SK-N-SH (cell line): Measurements from ENCODE around the gene NTNG2. TPM values are rescaled to one million over a fixed set of nuclear protein-coding genes. Genes with fewer than 3 reads are reported as not detected.

Experiments used
- CTCF ChIA-PET: fragments of 300-600, 350-600 bp; formaldehyde crosslinking; extraction: SDS; loops from one replicate; lab custom pipeline; 2021; lab: Yijun Ruan, JAX
- POLR2A ChIA-PET: fragments of 350-600 bp; sonication (Branson Sonifier 250); formaldehyde crosslinking; extraction: SDS; loops from one replicate; lab custom pipeline; 2020; ENCODE audit warnings: antibody characterized with exemption, inconsistent platforms; lab: Yijun Ruan, JAX
- DNase-seq: peaks from one replicate; pipeline ENCODE4 v3.0.0; 2012
- H2AFZ ChIP-seq: fragments of 200-600 bp; sonication (generic); 2 replicates; pipeline ENCODE4 v1.8.1; 2016; ENCODE audit warnings: antibody characterized with exemption, mild to moderate bottlenecking, low read depth
- H3F3A ChIP-seq: fragments of 200-600 bp; sonication (generic); replicated peaks from 2 replicates; pipeline ENCODE3; 2016; ENCODE audit warnings: antibody characterized with exemption, mild to moderate bottlenecking; ENCODE audit not compliant: insufficient read depth
- H3K27ac ChIP-seq, 2 experiments: fragments of 200-500 bp in 1 of 2; fragments of 200-600 bp in 1 of 2; sonication (Bioruptor generic) in 1 of 2; sonication (generic), shearing (Covaris generic) in 1 of 2; 2 replicates each; pipeline versions ENCODE4 v1.5.1 to v1.6.1; 2014 to 2016; ENCODE audit warnings: low read depth in 2 of 2, inconsistent platforms in 1 of 2, low read length in 1 of 2, mild to moderate bottlenecking in 1 of 2, mixed read lengths in 1 of 2
- H3K27me3 ChIP-seq: fragments of 200-600 bp; sonication (generic), shearing (Covaris generic); 2 replicates; pipeline ENCODE4 v1.6.1; 2016; ENCODE audit warnings: mixed run types; ENCODE audit not compliant: insufficient read depth
- H3K36me3 ChIP-seq, 2 experiments: fragments of 200-500 bp in 1 of 2; fragments of 200-600 bp in 1 of 2; sonication (Bioruptor generic) in 1 of 2; sonication (generic) in 1 of 2; replicated peaks in 1 of 2; 2 replicates each; pipeline versions ENCODE3 to v1.5.1; 2014 to 2016; ENCODE audit warnings: low read length in 1 of 2, mild to moderate bottlenecking in 1 of 2; ENCODE audit not compliant: insufficient read depth in 2 of 2, control insufficient read depth in 1 of 2
- H3K4me1 ChIP-seq, 2 experiments: fragments of 200-500 bp in 1 of 2; fragments of 200-600 bp in 1 of 2; sonication (Bioruptor generic) in 1 of 2; sonication (generic), shearing (Covaris generic) in 1 of 2; 2 replicates each; pipeline versions ENCODE4 v1.5.1 to v1.6.1; 2014 to 2016; ENCODE audit warnings: low read depth in 1 of 2, low read length in 1 of 2, mixed run types in 1 of 2; ENCODE audit not compliant: insufficient read depth in 2 of 2, control insufficient read depth in 1 of 2
- H3K4me2 ChIP-seq: fragments of 200-600 bp; sonication (generic), shearing (Covaris generic); 2 replicates; pipeline ENCODE4 v1.6.1; 2017; ENCODE audit warnings: mixed run types
- H3K4me3 ChIP-seq, 2 experiments: fragments of 200-500 bp in 1 of 2; fragments of 200-600 bp in 1 of 2; sonication (Bioruptor generic) in 1 of 2; sonication (generic), shearing (Covaris generic) in 1 of 2; 2 replicates each; pipeline versions ENCODE4 v1.5.1 to v1.8.1; 2014 to 2016; ENCODE audit warnings: low read depth in 2 of 2, inconsistent platforms in 1 of 2, low read length in 1 of 2, mild to moderate bottlenecking in 1 of 2, mixed read lengths in 1 of 2, moderate library complexity in 1 of 2
- H3K79me2 ChIP-seq: fragments of 200-600 bp; sonication (generic); 2 replicates; pipeline ENCODE4 v1.8.1; 2017; ENCODE audit warnings: mild to moderate bottlenecking; ENCODE audit not compliant: insufficient read depth
- H3K9ac ChIP-seq: fragments of 200-600 bp; sonication (generic); 2 replicates; pipeline ENCODE4 v1.6.1; 2017; ENCODE audit warnings: mixed run types
- H3K9me2 ChIP-seq: fragments of 200-600 bp; sonication (generic); 2 replicates; pipeline ENCODE4 v1.6.1; 2017; ENCODE audit warnings: mixed run types
- H3K9me3 ChIP-seq: fragments of 200-600 bp; sonication (generic); 2 replicates; pipeline ENCODE4 v1.6.1; 2017; ENCODE audit warnings: mixed run types, mild to moderate bottlenecking, moderate library complexity
- H4K20me1 ChIP-seq: fragments of 200-600 bp; sonication (generic); 2 replicates; pipeline ENCODE4 v1.6.1; 2017; ENCODE audit warnings: mild to moderate bottlenecking, mixed run types; ENCODE audit not compliant: insufficient read depth
- CHD2 ChIP-seq: fragments of 150-350 bp; IDR thresholded peaks from 2 replicates; pipeline ENCODE4 v1.6.1; 2018; ENCODE audit warnings: low read length; ENCODE audit not compliant: partially characterized antibody
- ELF1 ChIP-seq: IDR thresholded peaks from 2 replicates; pipeline ENCODE4 v1.4.0; 2012
- EP300 ChIP-seq, 2 experiments: IDR thresholded peaks; 2 replicates each; pipeline versions ENCODE4 v1.4.0 to v1.6.1; 2012; ENCODE audit warnings: borderline replicate concordance in 1 of 2, low read depth in 1 of 2, low read length in 1 of 2
- FOXJ3 ChIP-seq: sonication (generic); formaldehyde crosslinking; IDR thresholded peaks from 2 replicates; pipeline ENCODE4 v1.5.1; 2020; ENCODE audit warnings: mild to moderate bottlenecking, missing genetic modification reagents
- IRF3 ChIP-seq: fragments of 150-350 bp; IDR thresholded peaks from 2 replicates; pipeline ENCODE4 v1.6.1; 2016; ENCODE audit warnings: mild to moderate bottlenecking, low read depth, low read length
- RAD21 ChIP-seq: IDR thresholded peaks from 2 replicates; pipeline ENCODE4 v1.6.1; 2012; ENCODE audit warnings: mild to moderate bottlenecking, low read length
- SMC3 ChIP-seq: IDR thresholded peaks from 2 replicates; pipeline ENCODE4 v1.6.1; 2012; ENCODE audit warnings: low read depth, low read length, improper control_type of control experiment
- TAF1 ChIP-seq: IDR thresholded peaks from 2 replicates; pipeline ENCODE4 v1.6.1; 2012; ENCODE audit warnings: low read depth, mild to moderate bottlenecking, low read length, moderate library complexity, borderline replicate concordance
- TCF12 ChIP-seq: IDR thresholded peaks from 2 replicates; pipeline ENCODE4 v1.4.0; 2012
- WGBS: methylation state at CpG from one replicate; pipeline ENCODE4 v1.1.6; 2017; ENCODE audit warnings: low lambda C conversion rate; 5-methylcytosine and 5-hydroxymethylcytosine counted together
- polyA plus RNA-seq, 3 experiments: library from polyadenylated mRNA; depleted of rRNA; stranded (reverse); fragments of >200 nt; gene quantifications; 2 replicates each; pipeline ENCODE4 v1.2.3, GENCODE V29; 2012
- TF ChIP-seq, protein P1 (sequence below): fragments of 200-600 bp; sonication (generic); IDR thresholded peaks from 2 replicates; pipeline ENCODE4 v1.6.1; 2017; ENCODE audit warnings: antibody characterized with exemption, mild to moderate bottlenecking, moderate library complexity
- TF ChIP-seq, protein P2 (sequence below): IDR thresholded peaks from 2 replicates; pipeline ENCODE4 v1.4.0; 2012; ENCODE audit warnings: low read depth

NTNG2 gene
- polyA plus RNA-seq, 1 of the 3 experiments (the other 2 are of a cell fraction): 6.1 TPM

DNA sequence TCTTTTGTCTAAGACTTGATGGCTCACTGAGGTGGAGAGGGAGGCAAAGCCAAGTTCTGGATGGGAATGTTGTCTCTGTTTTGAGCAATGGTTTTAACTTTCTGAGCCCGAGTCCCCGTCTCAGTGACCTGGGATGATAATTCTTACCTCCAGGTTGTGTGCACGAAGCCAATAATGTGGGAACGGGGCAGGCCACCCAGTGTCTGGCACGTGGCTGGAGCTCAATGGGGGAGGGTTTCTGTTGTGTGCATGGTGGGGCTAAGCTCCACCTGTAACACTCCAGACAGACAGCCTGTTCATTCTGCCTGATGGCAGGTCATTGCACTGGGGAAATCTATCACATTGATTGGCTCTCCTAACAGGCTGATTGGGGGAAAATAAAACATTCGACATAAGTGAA, 37.1 kb upstream of the NTNG2 start:
- POLR2A ChIA-PET: no interaction called here
- H3K27me3 ChIP-seq: peaks cover 16% of the 10 kb centered on the region; the same call in 1 of the 2 replicates

DNA sequence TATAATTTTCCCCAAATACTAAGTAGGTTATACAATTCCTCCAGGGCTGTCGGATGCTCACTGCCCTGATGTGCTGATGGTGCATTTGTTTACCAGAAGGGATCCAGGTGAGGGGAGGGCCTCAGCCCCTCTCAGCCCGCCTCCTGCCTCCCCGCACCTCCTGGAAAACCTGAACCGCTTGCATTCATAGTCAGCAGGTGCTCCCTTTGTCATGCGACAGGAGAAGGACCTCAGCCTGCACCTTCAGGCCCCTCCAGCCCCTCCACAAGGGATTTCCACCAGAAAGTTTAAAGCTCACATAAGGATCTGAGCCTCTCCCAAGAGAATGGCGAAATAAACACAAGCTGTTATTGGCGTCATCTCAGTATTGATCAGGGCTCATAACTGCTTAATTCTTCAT, 36.5 kb upstream of the NTNG2 start:
- no peaks in the 10 kb centered on the region for H3K9me3 ChIP-seq
- no peak for DNase-seq
- H3K9ac ChIP-seq: no peak overlapping the region
- no peak overlapping the region for H2AFZ ChIP-seq
- H3K27me3 ChIP-seq: peaks cover 15% of the 10 kb centered on the region; the same call in 1 of the 2 replicates
- H3K4me1 ChIP-seq: no peaks in the 10 kb centered on the region; a peak in 1 of 4 replicates
- CTCF ChIA-PET: no interaction called here
- H3F3A ChIP-seq: no peaks in the 10 kb centered on the region
- H3K27ac ChIP-seq: no peak overlapping the region
- H4K20me1 ChIP-seq: no peaks in the 10 kb centered on the region
- H3K36me3 ChIP-seq: no peaks in the 10 kb centered on the region
- POLR2A ChIA-PET: no interaction called here
- H3K9me2 ChIP-seq: no peaks in the 10 kb centered on the region
- no peak overlapping the region for H3K4me2 ChIP-seq
- WGBS: 68% methylated on average over 7 of the region's 7 CpGs
- no peaks in the 10 kb centered on the region for H3K79me2 ChIP-seq
- no peak overlapping the region for H3K4me3 ChIP-seq
- no peak for TF ChIP-seq FOXJ3
- TF ChIP-seq, protein P1, sequence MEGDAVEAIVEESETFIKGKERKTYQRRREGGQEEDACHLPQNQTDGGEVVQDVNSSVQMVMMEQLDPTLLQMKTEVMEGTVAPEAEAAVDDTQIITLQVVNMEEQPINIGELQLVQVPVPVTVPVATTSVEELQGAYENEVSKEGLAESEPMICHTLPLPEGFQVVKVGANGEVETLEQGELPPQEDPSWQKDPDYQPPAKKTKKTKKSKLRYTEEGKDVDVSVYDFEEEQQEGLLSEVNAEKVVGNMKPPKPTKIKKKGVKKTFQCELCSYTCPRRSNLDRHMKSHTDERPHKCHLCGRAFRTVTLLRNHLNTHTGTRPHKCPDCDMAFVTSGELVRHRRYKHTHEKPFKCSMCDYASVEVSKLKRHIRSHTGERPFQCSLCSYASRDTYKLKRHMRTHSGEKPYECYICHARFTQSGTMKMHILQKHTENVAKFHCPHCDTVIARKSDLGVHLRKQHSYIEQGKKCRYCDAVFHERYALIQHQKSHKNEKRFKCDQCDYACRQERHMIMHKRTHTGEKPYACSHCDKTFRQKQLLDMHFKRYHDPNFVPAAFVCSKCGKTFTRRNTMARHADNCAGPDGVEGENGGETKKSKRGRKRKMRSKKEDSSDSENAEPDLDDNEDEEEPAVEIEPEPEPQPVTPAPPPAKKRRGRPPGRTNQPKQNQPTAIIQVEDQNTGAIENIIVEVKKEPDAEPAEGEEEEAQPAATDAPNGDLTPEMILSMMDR: no peak
- TF ChIP-seq ELF1: no peak

More for the DNA sequence above, 37.1 kb upstream of the NTNG2 start:
- H3K4me1 ChIP-seq: no peaks in the 10 kb centered on the region; a peak in 1 of 4 replicates
- H4K20me1 ChIP-seq: no peaks in the 10 kb centered on the region
- no peak overlapping the region for H3K4me2 ChIP-seq
- no peak overlapping the region for H3K4me3 ChIP-seq
- H3K9me3 ChIP-seq: no peaks in the 10 kb centered on the region
- H3K9ac ChIP-seq: no peak overlapping the region
- 51% methylated on average over 6 of the region's 6 CpGs for WGBS
- H3K36me3 ChIP-seq: no peaks in the 10 kb centered on the region
- H3K27ac ChIP-seq: no peak overlapping the region
- no peak for DNase-seq
- CTCF ChIA-PET: interaction anchor here (1.0 kb wide), 1 partner anchor 25 kb away, joined by 3 read pairs; no protein-coding TSS in a partner anchor
- H3K9me2 ChIP-seq: no peaks in the 10 kb centered on the region
- no peaks in the 10 kb centered on the region for H3K79me2 ChIP-seq
- H3F3A ChIP-seq: no peaks in the 10 kb centered on the region
- H2AFZ ChIP-seq: no peak overlapping the region
- no peak for TF ChIP-seq TCF12
- TF ChIP-seq CHD2: no peak
- TF ChIP-seq, protein P2, sequence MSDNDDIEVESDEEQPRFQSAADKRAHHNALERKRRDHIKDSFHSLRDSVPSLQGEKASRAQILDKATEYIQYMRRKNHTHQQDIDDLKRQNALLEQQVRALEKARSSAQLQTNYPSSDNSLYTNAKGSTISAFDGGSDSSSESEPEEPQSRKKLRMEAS: no peak
- no peak for TF ChIP-seq EP300 (IDR thresholded peaks at IDR 0.05; ENCODE audit: borderline replicate concordance in 1 of 2, low read depth in 1 of 2, low read length in 1 of 2)
- TF ChIP-seq TAF1: no peak
- no peak for TF ChIP-seq SMC3
- no peak for TF ChIP-seq IRF3
- no peak for TF ChIP-seq RAD21
